Adrenal gland (tissue), 5 donors: ENCODE data around the gene NRARP.

Experiments
- POLR2A ChIP-seq, 2 donors: fragments of 450-650 bp; IDR thresholded peaks; one replicate each; pipeline ENCODE4 v1.6.1; 2017; ENCODE audit warnings: antibody characterized with exemption in 2 of 2, mild to moderate bottlenecking in 2 of 2, moderate library complexity in 1 of 2
- TF ChIP-seq, protein P1 (sequence below), 6 experiments: fragments of 450-650 bp in 4 of 6; fragments of 200-600 bp in 2 of 6; sonication (generic) in 1 of 6; IDR thresholded peaks; 1 replicate in 5 of 6; 2 replicates in 1 of 6; pipeline versions ENCODE4 v1.5.1 to v1.8.0; 2016 to 2021; ENCODE audit warnings: antibody characterized with exemption in 6 of 6, mild to moderate bottlenecking in 2 of 6, moderate library complexity in 1 of 6
- donor health status: DM: no; HTN: no; CAD: no.

DNA sequence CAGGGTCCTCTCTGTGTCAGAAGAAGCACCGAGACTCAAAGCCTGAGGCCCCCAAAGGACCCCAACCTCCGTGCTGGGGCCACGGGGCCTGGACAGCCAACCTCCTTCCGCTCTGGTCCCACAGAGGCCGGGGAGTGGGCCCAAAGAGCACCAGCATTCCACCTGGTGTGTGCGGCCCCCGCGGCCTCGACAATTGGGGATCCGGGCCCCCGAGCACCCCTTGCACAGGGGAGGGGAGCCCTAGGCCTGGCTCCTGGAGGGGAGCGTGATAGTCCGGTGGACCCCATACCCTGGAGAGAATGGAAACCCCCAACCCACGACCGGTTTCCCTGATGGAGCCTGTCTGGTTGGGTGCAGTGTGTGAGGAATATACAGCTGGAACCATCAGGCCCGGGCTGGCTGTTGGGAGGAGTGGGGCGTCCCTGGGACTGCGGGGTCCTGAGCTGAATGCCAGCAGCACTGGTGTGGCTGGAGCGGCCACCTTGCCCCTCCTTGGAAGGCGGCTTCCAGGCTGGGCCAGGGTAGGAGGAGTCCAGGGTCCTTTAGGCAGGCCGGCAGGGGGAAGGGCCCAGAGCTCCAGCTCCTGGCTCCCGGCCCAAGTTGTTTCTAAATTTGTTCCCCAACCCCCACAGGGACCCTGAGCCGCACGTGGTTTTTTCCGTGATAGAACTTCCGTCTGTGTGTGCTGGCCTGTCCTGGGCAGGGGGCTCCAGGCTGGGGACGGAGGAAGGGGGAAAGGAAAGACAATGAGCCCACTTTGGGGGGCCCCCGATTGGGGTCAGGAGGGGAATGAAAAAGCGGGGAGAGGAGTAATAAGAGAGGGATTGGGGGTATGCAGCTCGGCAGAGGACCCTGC lies 25.4 kb downstream of the NRARP start:
- TF ChIP-seq, protein P1, sequence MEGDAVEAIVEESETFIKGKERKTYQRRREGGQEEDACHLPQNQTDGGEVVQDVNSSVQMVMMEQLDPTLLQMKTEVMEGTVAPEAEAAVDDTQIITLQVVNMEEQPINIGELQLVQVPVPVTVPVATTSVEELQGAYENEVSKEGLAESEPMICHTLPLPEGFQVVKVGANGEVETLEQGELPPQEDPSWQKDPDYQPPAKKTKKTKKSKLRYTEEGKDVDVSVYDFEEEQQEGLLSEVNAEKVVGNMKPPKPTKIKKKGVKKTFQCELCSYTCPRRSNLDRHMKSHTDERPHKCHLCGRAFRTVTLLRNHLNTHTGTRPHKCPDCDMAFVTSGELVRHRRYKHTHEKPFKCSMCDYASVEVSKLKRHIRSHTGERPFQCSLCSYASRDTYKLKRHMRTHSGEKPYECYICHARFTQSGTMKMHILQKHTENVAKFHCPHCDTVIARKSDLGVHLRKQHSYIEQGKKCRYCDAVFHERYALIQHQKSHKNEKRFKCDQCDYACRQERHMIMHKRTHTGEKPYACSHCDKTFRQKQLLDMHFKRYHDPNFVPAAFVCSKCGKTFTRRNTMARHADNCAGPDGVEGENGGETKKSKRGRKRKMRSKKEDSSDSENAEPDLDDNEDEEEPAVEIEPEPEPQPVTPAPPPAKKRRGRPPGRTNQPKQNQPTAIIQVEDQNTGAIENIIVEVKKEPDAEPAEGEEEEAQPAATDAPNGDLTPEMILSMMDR (IDR thresholded peaks at IDR 0.05), result no peak
- TF ChIP-seq POLR2A (IDR thresholded peaks at IDR 0.05), result no peak
